ENCODE results near the gene JADE2. TPM values are rescaled to one million over a fixed set of nuclear protein-coding genes. Genes with fewer than 3 reads are reported as not detected.
A peak's percentile ranks its signal among the peaks of the same experiment; 100 is the strongest.
"Not testable (repeated sequence)": the region's sequence is repeated elsewhere in the genome, so short reads cannot be mapped to it uniquely, and the experiment has no call there.

Gene JADE2
- total RNA-seq, 1 experiment from 2014 or later: 138 TPM

DNA sequence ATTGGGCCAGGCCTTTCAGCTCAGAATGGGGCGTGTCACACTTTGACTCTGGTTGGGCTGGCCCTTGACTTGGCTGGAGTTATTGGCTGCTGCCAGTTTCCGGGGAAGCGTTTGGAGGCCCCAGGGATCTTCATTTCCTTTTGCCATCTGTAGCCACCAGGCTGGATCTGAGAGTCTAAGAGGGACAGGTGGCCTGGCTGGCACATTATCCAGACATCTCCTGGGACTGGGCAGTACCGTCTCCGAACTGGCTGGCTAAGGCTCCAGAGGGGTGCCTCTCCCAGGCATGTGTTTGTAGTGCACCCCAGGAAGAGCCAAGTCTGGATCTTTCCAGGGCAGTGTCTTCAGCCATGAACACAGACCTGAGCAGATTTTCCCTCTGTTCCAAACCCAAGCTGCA is 9.7 kb upstream of the JADE2 start:
- TF ChIP-seq, protein P1, sequence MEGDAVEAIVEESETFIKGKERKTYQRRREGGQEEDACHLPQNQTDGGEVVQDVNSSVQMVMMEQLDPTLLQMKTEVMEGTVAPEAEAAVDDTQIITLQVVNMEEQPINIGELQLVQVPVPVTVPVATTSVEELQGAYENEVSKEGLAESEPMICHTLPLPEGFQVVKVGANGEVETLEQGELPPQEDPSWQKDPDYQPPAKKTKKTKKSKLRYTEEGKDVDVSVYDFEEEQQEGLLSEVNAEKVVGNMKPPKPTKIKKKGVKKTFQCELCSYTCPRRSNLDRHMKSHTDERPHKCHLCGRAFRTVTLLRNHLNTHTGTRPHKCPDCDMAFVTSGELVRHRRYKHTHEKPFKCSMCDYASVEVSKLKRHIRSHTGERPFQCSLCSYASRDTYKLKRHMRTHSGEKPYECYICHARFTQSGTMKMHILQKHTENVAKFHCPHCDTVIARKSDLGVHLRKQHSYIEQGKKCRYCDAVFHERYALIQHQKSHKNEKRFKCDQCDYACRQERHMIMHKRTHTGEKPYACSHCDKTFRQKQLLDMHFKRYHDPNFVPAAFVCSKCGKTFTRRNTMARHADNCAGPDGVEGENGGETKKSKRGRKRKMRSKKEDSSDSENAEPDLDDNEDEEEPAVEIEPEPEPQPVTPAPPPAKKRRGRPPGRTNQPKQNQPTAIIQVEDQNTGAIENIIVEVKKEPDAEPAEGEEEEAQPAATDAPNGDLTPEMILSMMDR (IDR thresholded peaks at IDR 0.05; ENCODE audit: unreplicated experiment): no peak
- intact Hi-C loops (cut with micrococcal nuclease): no loop called here
- H3K4me3 Mint-ChIP-seq (ENCODE audit: unreplicated experiment): no peak overlapping the region
- no peak overlapping the region for H3K27ac Mint-ChIP-seq (ENCODE audit: low read depth, unreplicated experiment)
- BruUV-seq (replicated peaks): no TSS peak
- peaks cover under 1% of the 10 kb centered on the region for H3K36me3 Mint-ChIP-seq (ENCODE audit: insufficient read depth, unreplicated experiment)
- no peaks in the 10 kb centered on the region for H3K9me3 Mint-ChIP-seq (ENCODE audit: unreplicated experiment)
- ChIA-PET CTCF (interaction anchor here (0.7 to 1.8 kb wide), 7 partner anchors 8 to 107 kb away, joined by 3 to 8 read pairs (median 4); partner anchors contain the start of gene CDKN2AIPNL), POLR2A (interaction anchor here (0.6 to 20.3 kb wide), 7 partner anchors 10 to 79 kb away, joined by 3 to 300 read pairs (median 5); partner anchors contain the start of gene JADE2)
- DNase-seq (ENCODE audit: unreplicated experiment): no peak
- peaks cover 22% of the 10 kb centered on the region for H3K4me1 Mint-ChIP-seq (ENCODE audit: insufficient read depth, unreplicated experiment)
- no peaks in the 10 kb centered on the region for H3K27me3 Mint-ChIP-seq (ENCODE audit: insufficient read depth, unreplicated experiment)

- ChIA-PET POLR2A (interaction anchor here (0.6 to 20.3 kb wide), 5 partner anchors 9 to 119 kb away, joined by 3 to 300 read pairs (median 4); partner anchors contain the start of genes CDKN2AIPNL and JADE2), CTCF (interaction anchor here (0.6 to 1.8 kb wide), 4 partner anchors 8 to 1054 kb away, joined by 3 to 8 read pairs (median 4); no protein-coding TSS in a partner anchor)
- not testable (repeated sequence) for H3K27ac Mint-ChIP-seq (ENCODE audit: low read depth, unreplicated experiment)
These were observed 8.5 kb upstream of the JADE2 start for GRCh38 chr5:134516984-134517383.

DNA sequence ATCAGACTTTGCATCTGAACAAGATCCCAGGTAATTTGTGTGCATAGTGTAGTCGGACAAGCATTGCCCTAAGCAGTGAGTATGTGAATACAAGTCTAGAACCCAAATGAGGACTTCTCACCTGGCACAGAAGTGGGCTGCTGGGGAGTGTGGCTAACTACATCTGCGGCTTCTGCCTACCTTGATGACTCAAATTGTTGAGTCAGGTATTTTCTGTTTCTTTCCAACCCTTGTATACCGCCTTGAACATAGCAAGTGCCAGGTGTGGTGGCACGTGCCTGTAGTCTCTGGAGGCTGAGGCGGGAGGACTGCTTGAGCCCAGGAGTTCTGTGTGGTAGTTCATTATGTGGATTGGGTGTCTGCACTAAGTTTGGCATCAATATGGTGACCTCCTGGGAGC is 7.9 kb upstream of the JADE2 start:
- BruUV-seq (replicated peaks): no TSS peak
- H3K4me1 Mint-ChIP-seq (ENCODE audit: insufficient read depth, unreplicated experiment): peaks cover 5% of the 10 kb centered on the region
- TF ChIP-seq, protein P1 (IDR thresholded peaks at IDR 0.05; ENCODE audit: unreplicated experiment): no peak
- DNase-seq (ENCODE audit: unreplicated experiment): peak; percentile 35
- H3K4me3 Mint-ChIP-seq (ENCODE audit: unreplicated experiment): no peak overlapping the region
- POLR2A ChIA-PET: interaction anchor here (0.6 to 20.3 kb wide), 7 partner anchors 8 to 120 kb away, joined by 3 to 300 read pairs (median 4); partner anchors contain the start of genes CDKN2AIPNL and JADE2
- intact Hi-C loops (cut with micrococcal nuclease): no loop called here
- no peaks in the 10 kb centered on the region for H3K9me3 Mint-ChIP-seq (ENCODE audit: unreplicated experiment)
- no peaks in the 10 kb centered on the region for H3K27me3 Mint-ChIP-seq (ENCODE audit: insufficient read depth, unreplicated experiment)
- CTCF ChIA-PET: interaction anchor here (1.8 kb wide), 1 partner anchor 11 kb away, joined by 8 read pairs; no protein-coding TSS in a partner anchor
- H3K36me3 Mint-ChIP-seq (ENCODE audit: insufficient read depth, unreplicated experiment): no peaks in the 10 kb centered on the region
- no peak overlapping the region for H3K27ac Mint-ChIP-seq (ENCODE audit: low read depth, unreplicated experiment)

More at GRCh38 chr5:134516984-134517383, 8.5 kb upstream of the JADE2 start:
- H3K4me3 Mint-ChIP-seq (ENCODE audit: unreplicated experiment); intact Hi-C loops (cut with micrococcal nuclease); BruUV-seq (replicated peaks); H3K36me3 Mint-ChIP-seq (ENCODE audit: insufficient read depth, unreplicated experiment); H3K9me3 Mint-ChIP-seq (ENCODE audit: unreplicated experiment); DNase-seq (ENCODE audit: unreplicated experiment); H3K27me3 Mint-ChIP-seq (ENCODE audit: insufficient read depth, unreplicated experiment): not testable (repeated sequence)
- H3K4me1 Mint-ChIP-seq (ENCODE audit: insufficient read depth, unreplicated experiment): peaks cover 10% of the 10 kb centered on the region

DNA sequence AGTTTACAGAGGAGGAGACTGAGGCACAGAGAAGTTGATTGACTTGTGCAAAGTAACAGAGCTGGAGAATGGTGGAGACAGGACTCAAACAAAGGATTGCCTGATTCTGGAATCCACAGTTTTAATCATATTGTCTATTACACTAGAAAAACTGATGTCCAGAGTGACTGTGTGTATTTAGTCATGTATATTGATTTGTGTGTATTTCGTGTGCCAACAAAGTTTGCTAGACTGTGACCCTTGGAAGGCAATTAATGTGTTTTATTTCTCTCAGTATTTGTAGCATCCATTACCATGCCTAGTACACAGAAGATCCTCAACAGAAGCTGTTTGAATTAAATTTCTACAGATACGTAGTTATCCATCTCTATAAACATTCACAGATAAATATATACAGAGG is 5.5 kb upstream of the JADE2 start:
- Mint-ChIP-seq H3K9me3 (ENCODE audit: unreplicated experiment) (no peaks in the 10 kb centered on the region), H3K4me1 (ENCODE audit: insufficient read depth, unreplicated experiment) (peaks cover 10% of the 10 kb centered on the region), H3K27me3 (ENCODE audit: insufficient read depth, unreplicated experiment) (no peaks in the 10 kb centered on the region), H3K27ac (ENCODE audit: low read depth, unreplicated experiment) (no peak overlapping the region), H3K4me3 (ENCODE audit: unreplicated experiment) (no peak overlapping the region), H3K36me3 (ENCODE audit: insufficient read depth, unreplicated experiment) (no peaks in the 10 kb centered on the region)
- intact Hi-C loops (cut with micrococcal nuclease): no loop called here
- TF ChIP-seq, protein P1 (IDR thresholded peaks at IDR 0.05; ENCODE audit: unreplicated experiment): no peak
- ChIA-PET POLR2A (interaction anchor here (0.9 to 1.8 kb wide), 5 partner anchors 8 to 54 kb away, joined by 3 to 8 read pairs (median 4); no protein-coding TSS in a partner anchor), CTCF (interaction anchor here (0.5 to 1.7 kb wide), 7 partner anchors 8 to 224 kb away, joined by 3 to 10 read pairs (median 3); partner anchors contain the start of gene CDKN2AIPNL)
- DNase-seq (ENCODE audit: unreplicated experiment): no peak
- BruUV-seq (replicated peaks): no TSS peak

Measured in MCF 10A (cell line).